ENCODE data around the gene LHX6. TPM values are rescaled to one million over a fixed set of nuclear protein-coding genes. Genes with fewer than 3 reads are reported as not detected.

The LHX6 gene
- total RNA-seq, 2 experiments from 2014 or later = not detected

- ChIA-PET POLR2A (no interaction called here), CTCF (no interaction called here)
- Mint-ChIP-seq H3K9me3 (no peaks in the 10 kb centered on the region), H3K4me1 (no peaks in the 10 kb centered on the region), H3K27me3 (peaks cover 2% of the 10 kb centered on the region), H3K4me3 (no peak overlapping the region), H3K27ac (no peak overlapping the region), H3K36me3 (ENCODE audit: low read depth) (no peaks in the 10 kb centered on the region)
- no peak for DNase-seq
Observed at GRCh38 chr9:122190597-122191381, 38.0 kb downstream of the LHX6 start.

GRCh38 chr9:122188369-122188768, 40.4 kb downstream of the LHX6 start:
- Mint-ChIP-seq H3K4me1 (no peaks in the 10 kb centered on the region), H3K36me3 (ENCODE audit: low read depth) (no peaks in the 10 kb centered on the region), H3K4me3 (no peak overlapping the region), H3K9me3 (no peaks in the 10 kb centered on the region), H3K27ac (no peak overlapping the region), H3K27me3 (peaks cover 2% of the 10 kb centered on the region)
- DNase-seq = no peak
- ChIA-PET CTCF (interaction anchor here (0.6 kb wide), 1 partner anchor 21 kb away, joined by 4 read pairs; no protein-coding TSS in a partner anchor), POLR2A (no interaction called here)

DNA sequence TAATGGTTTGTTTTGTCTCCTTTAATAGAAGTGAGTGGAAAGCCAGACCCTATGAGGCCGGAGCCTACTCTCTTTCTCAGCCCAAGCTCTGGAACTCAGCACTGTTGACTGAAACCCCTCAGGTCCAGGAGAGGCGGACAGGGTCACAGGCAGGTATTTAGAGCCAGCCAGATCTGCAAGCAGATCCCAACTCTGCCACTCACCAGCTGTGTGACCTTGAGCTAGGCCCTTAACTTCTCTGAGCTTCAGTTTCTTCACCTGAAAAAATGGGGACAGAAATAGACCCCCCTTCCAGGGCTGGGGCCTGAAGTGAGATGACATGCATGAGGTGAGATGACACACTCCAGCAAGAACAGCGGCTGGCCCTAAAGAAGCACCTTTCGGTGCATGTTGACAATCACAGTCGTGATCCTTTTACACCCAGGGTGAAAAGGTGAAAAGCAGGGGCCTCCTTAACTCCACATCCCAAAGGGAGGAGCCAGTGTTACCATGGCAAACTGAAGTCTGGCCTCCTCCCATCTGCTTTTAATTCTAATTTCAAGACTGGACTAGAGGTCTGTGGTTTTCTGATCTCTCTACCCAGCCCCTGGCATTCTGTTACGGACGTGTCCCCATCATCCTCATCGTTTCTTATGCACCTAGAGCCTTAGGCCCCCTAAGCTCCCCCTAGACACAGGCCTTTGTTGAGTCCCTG, 41.8 kb downstream of the LHX6 start:
- POLR2A ChIA-PET = no interaction called here
- Mint-ChIP-seq H3K9me3 (no peaks in the 10 kb centered on the region), H3K27me3 (peaks cover 3% of the 10 kb centered on the region), H3K4me3 (no peak overlapping the region), H3K36me3 (ENCODE audit: low read depth) (no peaks in the 10 kb centered on the region), H3K27ac (no peak overlapping the region), H3K4me1 (no peaks in the 10 kb centered on the region)
- DNase-seq = no peak
- CTCF ChIA-PET = interaction anchor here (0.7 to 1.2 kb wide), 2 partner anchors 18 to 50 kb away, joined by 3 read pairs; no protein-coding TSS in a partner anchor

DNA sequence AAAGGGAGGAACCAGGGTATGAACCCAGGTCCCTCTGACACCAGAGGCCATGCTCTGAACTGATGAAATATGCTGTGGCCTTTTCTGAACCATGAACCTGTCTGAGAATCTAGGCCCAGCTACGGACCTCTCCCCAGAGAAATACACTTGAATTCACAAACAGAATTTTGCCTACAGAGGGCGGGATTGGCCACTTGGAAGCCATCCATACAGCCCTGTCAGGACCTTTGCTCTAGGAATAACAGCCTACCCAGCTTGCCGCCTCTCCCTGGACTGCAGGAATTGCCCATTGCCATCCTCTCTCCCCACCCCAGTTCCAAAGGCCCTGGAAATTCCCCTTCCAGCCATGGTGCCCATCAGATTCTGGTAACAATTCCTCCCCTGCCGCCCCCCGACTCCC, 42.5 kb downstream of the LHX6 start:
- Mint-ChIP-seq H3K4me1 (no peaks in the 10 kb centered on the region), H3K9me3 (no peaks in the 10 kb centered on the region), H3K27me3 (peaks cover 3% of the 10 kb centered on the region), H3K27ac (no peak overlapping the region), H3K36me3 (ENCODE audit: low read depth) (no peaks in the 10 kb centered on the region), H3K4me3 (no peak overlapping the region)
- DNase-seq = no peak
- POLR2A ChIA-PET = no interaction called here
- CTCF ChIA-PET = interaction anchor here (1.2 kb wide), 1 partner anchor 49 kb away, joined by 3 read pairs; no protein-coding TSS in a partner anchor

GRCh38 chr9:122184551-122184950, 44.2 kb downstream of the LHX6 start:
- H3K27me3 Mint-ChIP-seq = peaks cover 7% of the 10 kb centered on the region
- ChIA-PET CTCF (no interaction called here), POLR2A (no interaction called here)
- H3K36me3 Mint-ChIP-seq (ENCODE audit: low read depth) = no peaks in the 10 kb centered on the region
- no peaks in the 10 kb centered on the region for H3K9me3 Mint-ChIP-seq
- DNase-seq = no peak
- no peak overlapping the region for H3K27ac Mint-ChIP-seq
- H3K4me3 Mint-ChIP-seq = no peak overlapping the region
- H3K4me1 Mint-ChIP-seq = no peaks in the 10 kb centered on the region

DNA sequence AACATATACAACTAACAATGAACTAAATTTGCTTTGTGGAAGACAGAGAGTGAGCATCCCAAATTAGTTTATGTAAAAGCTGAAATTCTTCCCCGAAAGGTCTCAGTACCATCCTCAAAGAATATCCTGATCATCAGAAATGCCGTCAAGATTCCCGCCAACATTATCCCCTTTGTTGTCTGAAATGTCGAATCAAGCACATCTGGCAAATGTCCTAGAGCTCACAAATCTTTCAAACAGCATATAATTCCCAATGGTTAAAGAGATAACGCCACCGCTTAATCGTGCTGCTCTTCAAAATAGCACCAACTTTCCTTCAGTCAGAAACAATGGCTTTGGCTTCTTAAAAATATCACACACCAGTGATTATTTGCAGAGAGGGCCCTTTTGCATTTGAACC, 45.3 kb downstream of the LHX6 start:
- DNase-seq = no peak
- ChIA-PET CTCF (no interaction called here), POLR2A (no interaction called here)
- Mint-ChIP-seq H3K9me3 (no peaks in the 10 kb centered on the region), H3K4me1 (no peaks in the 10 kb centered on the region), H3K4me3 (no peak overlapping the region), H3K27me3 (peaks cover 7% of the 10 kb centered on the region), H3K27ac (no peak overlapping the region), H3K36me3 (ENCODE audit: low read depth) (no peaks in the 10 kb centered on the region)

- ChIA-PET CTCF (interaction anchor here (0.9 kb wide), 1 partner anchor 120 kb away, joined by 3 read pairs; no protein-coding TSS in a partner anchor), POLR2A (no interaction called here)
- no peaks in the 10 kb centered on the region for H3K4me1 Mint-ChIP-seq
- H3K27ac Mint-ChIP-seq = no peak overlapping the region
- no peaks in the 10 kb centered on the region for H3K36me3 Mint-ChIP-seq (ENCODE audit: low read depth)
- peaks cover 7% of the 10 kb centered on the region for H3K27me3 Mint-ChIP-seq
- no peak overlapping the region for H3K4me3 Mint-ChIP-seq
- no peaks in the 10 kb centered on the region for H3K9me3 Mint-ChIP-seq
- no peak for DNase-seq
Observed at GRCh38 chr9:122180633-122181032, 48.1 kb downstream of the LHX6 start.

DNA sequence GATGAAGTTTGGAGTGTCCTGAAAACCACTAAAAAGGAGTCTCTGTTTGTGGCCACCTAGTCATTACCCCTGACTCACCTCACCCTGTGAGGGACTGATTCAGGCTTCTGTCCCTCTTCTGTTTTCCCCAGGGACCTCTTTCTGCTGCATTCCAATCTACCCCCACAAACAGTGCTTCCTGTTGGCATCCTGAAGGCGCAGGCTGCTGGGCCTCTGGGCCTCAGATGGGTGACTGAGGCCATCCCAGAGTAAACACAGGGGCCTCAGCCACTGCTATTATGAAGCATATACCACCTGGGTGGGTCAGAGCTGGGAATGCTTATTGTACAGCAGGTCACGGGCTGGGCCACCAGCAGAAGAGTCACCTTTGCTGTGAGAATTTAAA, 49.1 kb downstream of the LHX6 start:
- no peak for DNase-seq
- ChIA-PET CTCF (interaction anchor here (0.6 kb wide), 1 partner anchor 128 kb away, joined by 4 read pairs; no protein-coding TSS in a partner anchor), POLR2A (no interaction called here)
- H3K27ac Mint-ChIP-seq = no peak overlapping the region
- H3K4me1 Mint-ChIP-seq = no peaks in the 10 kb centered on the region
- H3K36me3 Mint-ChIP-seq (ENCODE audit: low read depth) = no peaks in the 10 kb centered on the region
- no peaks in the 10 kb centered on the region for H3K9me3 Mint-ChIP-seq
- H3K27me3 Mint-ChIP-seq = peaks cover 7% of the 10 kb centered on the region
- H3K4me3 Mint-ChIP-seq = no peak overlapping the region

DNA sequence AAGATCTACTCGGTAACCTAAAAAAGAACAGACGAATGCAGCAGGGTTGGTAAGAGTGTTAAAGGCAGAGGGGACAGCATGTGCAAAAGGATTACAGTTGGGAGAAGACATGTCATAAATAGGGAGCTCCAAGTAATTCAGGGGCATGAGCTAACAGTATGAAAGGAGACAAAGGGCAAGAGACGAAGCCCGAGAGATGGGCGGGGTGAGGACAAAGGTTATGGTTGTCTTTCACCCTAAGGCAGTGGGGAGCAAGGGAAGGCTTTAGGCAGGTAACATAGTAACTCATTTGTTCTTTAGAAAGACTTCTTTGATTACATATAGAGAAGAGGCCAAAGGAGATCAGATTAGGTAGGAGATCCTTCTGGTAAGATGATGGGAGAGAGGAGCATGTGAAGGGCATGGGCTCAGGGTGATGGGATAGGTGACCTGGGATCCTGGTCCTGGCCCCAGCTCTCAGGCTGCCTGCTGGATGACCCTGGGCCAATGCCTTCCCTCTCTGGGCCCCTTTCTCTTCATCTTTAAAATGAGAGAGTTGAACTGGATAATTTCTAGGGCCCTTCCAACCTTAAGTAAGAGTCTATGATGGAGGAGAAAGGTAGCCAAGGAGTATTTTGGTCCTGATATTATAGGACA, 49.6 kb downstream of the LHX6 start:
- H3K9me3 Mint-ChIP-seq = no peaks in the 10 kb centered on the region
- POLR2A ChIA-PET = no interaction called here
- peaks cover 7% of the 10 kb centered on the region for H3K27me3 Mint-ChIP-seq
- no peak overlapping the region for H3K4me3 Mint-ChIP-seq
- no peaks in the 10 kb centered on the region for H3K4me1 Mint-ChIP-seq
- DNase-seq = no peak
- CTCF ChIA-PET = no interaction called here
- H3K27ac Mint-ChIP-seq = no peak overlapping the region
- no peaks in the 10 kb centered on the region for H3K36me3 Mint-ChIP-seq (ENCODE audit: low read depth)

GRCh38 chr9:122176916-122177315, 51.8 kb downstream of the LHX6 start:
- CTCF ChIA-PET = no interaction called here
- Mint-ChIP-seq H3K27ac (no peak overlapping the region), H3K27me3 (peaks cover 10% of the 10 kb centered on the region), H3K9me3 (no peaks in the 10 kb centered on the region), H3K36me3 (ENCODE audit: low read depth) (no peaks in the 10 kb centered on the region), H3K4me1 (no peaks in the 10 kb centered on the region), H3K4me3 (no peak overlapping the region)
- POLR2A ChIA-PET = no interaction called here
- no peak for DNase-seq

- CTCF ChIA-PET = no interaction called here
- Mint-ChIP-seq H3K36me3 (ENCODE audit: low read depth) (no peaks in the 10 kb centered on the region), H3K4me1 (no peaks in the 10 kb centered on the region), H3K4me3 (no peak overlapping the region), H3K9me3 (no peaks in the 10 kb centered on the region), H3K27ac (no peak overlapping the region), H3K27me3 (peaks cover 9% of the 10 kb centered on the region)
- no peak for DNase-seq
- POLR2A ChIA-PET = no interaction called here
Observed at GRCh38 chr9:122173670-122174069, 55.1 kb downstream of the LHX6 start.

GRCh38 chr9:122172131-122172530, 56.6 kb downstream of the LHX6 start:
- ChIA-PET CTCF (interaction anchor here (0.6 to 1.3 kb wide), 2 partner anchors 13 to 22 kb away, joined by 3 to 4 read pairs; partner anchors contain the start of genes MORN5 and NDUFA8), POLR2A (no interaction called here)
- Mint-ChIP-seq H3K9me3 (no peaks in the 10 kb centered on the region), H3K4me1 (no peaks in the 10 kb centered on the region), H3K36me3 (ENCODE audit: low read depth) (no peaks in the 10 kb centered on the region), H3K27me3 (peaks cover 11% of the 10 kb centered on the region), H3K4me3 (no peak overlapping the region), H3K27ac (no peak overlapping the region)
- DNase-seq = no peak

DNA sequence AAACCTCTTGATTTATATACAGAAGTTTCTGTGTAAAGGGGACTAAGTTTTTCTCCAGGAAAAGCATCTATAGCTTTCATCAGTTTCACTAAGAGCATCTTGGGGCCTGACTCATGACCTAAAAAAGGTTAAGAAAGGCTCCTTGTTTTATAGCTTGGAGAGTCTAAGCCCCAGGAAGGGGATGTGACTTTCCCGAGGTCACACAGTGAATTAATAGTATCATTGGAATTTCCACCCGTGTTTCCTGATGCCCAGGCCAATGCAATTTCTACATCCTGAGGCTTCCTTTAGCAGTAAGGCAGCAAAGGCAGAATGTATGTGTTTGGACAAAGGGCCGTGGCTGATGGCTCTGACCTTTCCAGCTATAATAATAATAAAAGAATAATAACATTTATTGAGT, 60.4 kb downstream of the LHX6 start:
- no peaks in the 10 kb centered on the region for H3K4me1 Mint-ChIP-seq
- no peak for DNase-seq
- H3K27me3 Mint-ChIP-seq = peaks cover 28% of the 10 kb centered on the region
- ChIA-PET POLR2A (no interaction called here), CTCF (interaction anchor here (0.6 kb wide), 1 partner anchor 157 kb away, joined by 3 read pairs; no protein-coding TSS in a partner anchor)
- no peaks in the 10 kb centered on the region for H3K36me3 Mint-ChIP-seq (ENCODE audit: low read depth)
- no peak overlapping the region for H3K4me3 Mint-ChIP-seq
- no peak overlapping the region for H3K27ac Mint-ChIP-seq
- H3K9me3 Mint-ChIP-seq = no peaks in the 10 kb centered on the region

All from activated CD4-positive, alpha-beta T cell treated with anti-CD3 and anti-CD28 coated beads, Interleukin-2, amount 10 ng/mL, durations not matched to agents 7 days and 5 days (primary cell).